LHCN-M2 (cell line): ENCODE results near the gene HSFY1. TPM values are rescaled to one million over a fixed set of nuclear protein-coding genes. Genes with fewer than 3 reads are reported as not detected.
"Not testable (repeated sequence)": the region's sequence is repeated elsewhere in the genome, so short reads cannot be mapped to it uniquely, and the experiment has no call there.

Experiments
- DNase-seq: peaks from one replicate; pipeline ENCODE4 v3.0.0-alpha.2; 2012; ENCODE audit warnings: low read depth
- polyA plus RNA-seq: library from polyadenylated mRNA; unstranded; fragments of >200 nt; gene quantifications from one replicate; pipeline ENCODE4 v1.2.1, GENCODE V29; 2012; ENCODE audit warnings: missing spikeins
- total RNA-seq: library from RNA; depleted of rRNA; stranded (reverse); fragments of >200 nt; gene quantifications from 2 replicates; pipeline ENCODE4 v1.2.3, GENCODE V29; 2014; rRNA removed

The HSFY1 gene
- not detected in 2 replicates for total RNA-seq
- not detected for polyA plus RNA-seq

- DNase-seq = not testable (repeated sequence)
Observed at GRCh38 chrY:18546420-18546819, at the start of gene HSFY1. HSFY1 (plus strand) TSS chrY:18546720; CDS start chrY:18546788, 68 bp downstream.

GRCh38 chrY:18504266-18504665 lies 42.3 kb upstream of the HSFY1 start:
- not testable (repeated sequence) for DNase-seq

- DNase-seq = not testable (repeated sequence)
Observed at GRCh38 chrY:18530995-18531655, 15.4 kb upstream of the HSFY1 start.

- not testable (repeated sequence) for DNase-seq
Observed at GRCh38 chrY:18538952-18539351, 7.6 kb upstream of the HSFY1 start.

- not testable (repeated sequence) for DNase-seq
Observed at GRCh38 chrY:18553132-18553531, 6.6 kb downstream of the HSFY1 start.

GRCh38 chrY:18565915-18566314 lies 19.4 kb downstream of the HSFY1 start:
- not testable (repeated sequence) for DNase-seq

Other genes starting within 250 kb of the HSFY1 start
- gene HSFY2, start 227.0 kb downstream of the HSFY1 start, total RNA-seq = not detected in 2 replicates